ENCODE data around the gene SYT2. TPM values are rescaled to one million over a fixed set of nuclear protein-coding genes. Genes with fewer than 3 reads are reported as not detected.
A peak's percentile ranks its signal among the peaks of the same experiment; 100 is the strongest.
"Not testable (repeated sequence)": the region's sequence is repeated elsewhere in the genome, so short reads cannot be mapped to it uniquely, and the experiment has no call there.

The SYT2 gene
- total and polyA plus RNA-seq, 4 donors: 0.01 to 0.23 (median 0.03) TPM

GRCh38 chr1:202614363-202615207 lies 95.7 kb downstream of the SYT2 start:
- H3K4me1 ChIP-seq (ENCODE audit: control insufficient read depth in 5 of 5, insufficient read depth in 5 of 5, low read length in 5 of 5): peaks cover 6 to 38% (median 13%) of the 10 kb centered on the region in 5 donors
- ATAC-seq (ENCODE audit: insufficient read depth, low FRiP score); H3K4me3 ChIP-seq; H3K9me3 ChIP-seq (ENCODE audit: control insufficient read depth in 4 of 4, insufficient read depth in 3 of 4, low read length in 3 of 4); H3K27me3 ChIP-seq (ENCODE audit: control insufficient read depth in 3 of 3, insufficient read depth in 3 of 3, low read length in 2 of 3); H3K9ac ChIP-seq (ENCODE audit: insufficient read depth in 1 of 2, low read length in 2 of 2); H3K36me3 ChIP-seq (ENCODE audit: control insufficient read depth in 4 of 4, insufficient read depth in 4 of 4, low read length in 4 of 4): not testable (repeated sequence)
- peak; percentile 37 to 60 (median 55) for DNase-seq
- WGBS, 2 donors: 70 to 78% methylated on average over 11 of the region's 11 CpGs
- peak overlapping the region in 1 of 2 donors; percentile 33 for H3K27ac ChIP-seq (ENCODE audit: low read depth in 1 of 2, low read length in 1 of 2)

- no peaks in the 10 kb centered on the region for H3K27me3 ChIP-seq (ENCODE audit: control insufficient read depth in 3 of 3, insufficient read depth in 3 of 3, low read length in 2 of 3)
- H3K36me3 ChIP-seq (ENCODE audit: control insufficient read depth in 4 of 4, insufficient read depth in 4 of 4, low read length in 4 of 4): no peaks in the 10 kb centered on the region
- no peak overlapping the region for H3K4me3 ChIP-seq
- H3K4me1 ChIP-seq (ENCODE audit: control insufficient read depth in 5 of 5, insufficient read depth in 5 of 5, low read length in 5 of 5): peaks cover 6 to 31% (median 12%) of the 10 kb centered on the region in 5 donors
- DNase-seq (no peak), ATAC-seq (ENCODE audit: insufficient read depth, low FRiP score) (no peak)
- TF ChIP-seq CTCF (IDR thresholded peaks at IDR 0.05; ENCODE audit: control extremely low read depth, extremely low read depth): no peak
- no peak overlapping the region for H3K9ac ChIP-seq (ENCODE audit: insufficient read depth in 1 of 2, low read length in 2 of 2)
- 96 to 98% methylated on average over 4 of the region's 4 CpGs for WGBS, 2 donors
- no peaks in the 10 kb centered on the region for H3K9me3 ChIP-seq (ENCODE audit: control insufficient read depth in 4 of 4, insufficient read depth in 3 of 4, low read length in 3 of 4)
- no peak overlapping the region for H3K27ac ChIP-seq (ENCODE audit: low read depth in 1 of 2, low read length in 1 of 2)
Observed at GRCh38 chr1:202613571-202613970, 96.7 kb downstream of the SYT2 start.

- not testable (repeated sequence) for ATAC-seq (ENCODE audit: insufficient read depth, low FRiP score); H3K27ac ChIP-seq (ENCODE audit: low read depth in 1 of 2, low read length in 1 of 2); DNase-seq; H3K36me3 ChIP-seq (ENCODE audit: control insufficient read depth in 4 of 4, insufficient read depth in 4 of 4, low read length in 4 of 4); H3K4me3 ChIP-seq; H3K9me3 ChIP-seq (ENCODE audit: control insufficient read depth in 4 of 4, insufficient read depth in 3 of 4, low read length in 3 of 4); H3K27me3 ChIP-seq (ENCODE audit: control insufficient read depth in 3 of 3, insufficient read depth in 3 of 3, low read length in 2 of 3); H3K9ac ChIP-seq (ENCODE audit: insufficient read depth in 1 of 2, low read length in 2 of 2)
- 97% methylated on average over 3 of the region's 3 CpGs for WGBS, 2 donors
- peaks cover 6 to 25% (median 11%) of the 10 kb centered on the region in 5 donors for H3K4me1 ChIP-seq (ENCODE audit: control insufficient read depth in 5 of 5, insufficient read depth in 5 of 5, low read length in 5 of 5)
Observed at GRCh38 chr1:202612036-202612435, 98.2 kb downstream of the SYT2 start.

- Histone ChIP-seq H3K36me3 (ENCODE audit: control insufficient read depth in 4 of 4, insufficient read depth in 4 of 4, low read length in 4 of 4) (peaks cover 0 to 9% (median 5%) of the 10 kb centered on the region in 4 donors), H3K9ac (ENCODE audit: insufficient read depth in 1 of 2, low read length in 2 of 2) (no peak overlapping the region), H3K4me1 (ENCODE audit: control insufficient read depth in 5 of 5, insufficient read depth in 5 of 5, low read length in 5 of 5) (no peaks in the 10 kb centered on the region), H3K27me3 (ENCODE audit: control insufficient read depth in 3 of 3, insufficient read depth in 3 of 3, low read length in 2 of 3) (no peaks in the 10 kb centered on the region), H3K4me3 (no peak overlapping the region), H3K27ac (ENCODE audit: low read depth in 1 of 2, low read length in 1 of 2) (no peak overlapping the region), H3K9me3 (ENCODE audit: control insufficient read depth in 4 of 4, insufficient read depth in 3 of 4, low read length in 3 of 4) (no peaks in the 10 kb centered on the region)
- DNase-seq (no peak), ATAC-seq (ENCODE audit: insufficient read depth, low FRiP score) (no peak)
- 75 to 82% methylated on average over 5 of the region's 5 CpGs for WGBS, 2 donors
- no peak for TF ChIP-seq CTCF (IDR thresholded peaks at IDR 0.05; ENCODE audit: control extremely low read depth, extremely low read depth)
Observed at GRCh38 chr1:202605515-202605914, 104.7 kb downstream of the SYT2 start.

Measured in lung (tissue), 12 donors.